ENCODE measurements around the gene CGB8. TPM values are rescaled to one million over a fixed set of nuclear protein-coding genes. Genes with fewer than 3 reads are reported as not detected.
"Not testable (repeated sequence)": the region's sequence is repeated elsewhere in the genome, so short reads cannot be mapped to it uniquely, and the experiment has no call there.

Gene CGB8
- total and polyA plus RNA-seq, 2 of the 8 experiments (the other 6 are each of a cell fraction or from before 2014, with no cell fraction given) = 0.09 TPM; not detected in 1

DNA sequence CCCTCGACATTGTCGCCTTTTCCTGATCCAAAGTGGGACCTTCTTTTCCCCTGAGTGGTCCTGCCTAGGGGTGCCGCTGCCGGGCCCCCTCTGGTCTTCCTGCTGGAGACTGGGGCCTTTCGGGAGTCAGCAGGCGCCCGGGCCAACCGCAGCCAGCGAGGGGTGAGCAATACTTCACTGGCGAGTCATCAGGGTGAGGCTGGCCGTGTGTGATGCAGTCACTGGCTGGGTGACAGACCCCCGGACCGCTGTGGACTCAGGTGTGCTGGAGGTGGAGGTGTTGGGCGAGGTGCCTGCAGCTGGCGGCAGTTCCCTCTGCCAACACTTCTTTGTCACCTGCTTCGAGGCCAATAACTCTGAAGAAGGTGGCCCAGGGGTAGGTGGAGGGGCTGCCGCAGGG lies 6.7 kb downstream of the CGB8 start (continued):
- TF ChIP-seq NANOG (IDR thresholded peaks at IDR 0.05; ENCODE audit: insufficient read depth, low read depth, low read length, poor library complexity, severe bottlenecking) (no peak), YY1 (IDR thresholded peaks at IDR 0.05; ENCODE audit: low read depth, low read length) (no peak)

DNA sequence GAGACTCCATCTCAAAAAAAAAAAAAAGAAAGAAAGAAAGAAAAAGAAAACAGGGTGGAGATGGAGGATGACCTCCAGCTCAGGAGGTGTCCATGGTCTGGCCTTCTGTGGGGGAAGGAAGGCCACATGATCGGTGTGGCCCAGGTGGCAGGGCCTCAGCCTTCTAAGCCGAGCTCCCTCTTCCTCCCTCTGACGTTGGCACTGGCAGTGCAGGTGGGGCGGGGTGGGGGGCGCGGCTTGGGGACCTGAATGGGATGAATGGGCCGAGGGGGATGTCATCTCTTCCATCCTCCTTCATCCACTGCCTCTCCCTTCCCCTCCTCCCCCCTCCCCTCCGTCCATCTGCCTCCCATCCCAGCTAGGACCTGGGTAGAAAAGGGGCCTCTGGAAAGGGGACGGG lies 9.2 kb downstream of the CGB8 start:
- H2AFZ ChIP-seq (ENCODE audit: low read length); H3K9me3 ChIP-seq (ENCODE audit: insufficient read depth in 2 of 2, low read depth in 1 of 2, low read length in 1 of 2); H3K23me2 ChIP-seq (ENCODE audit: low read depth, low read length); H2BK15ac ChIP-seq (ENCODE audit: low read length); H4K8ac ChIP-seq (ENCODE audit: extremely low read depth, insufficient read depth, low read length); H4K91ac ChIP-seq (replicated peaks; ENCODE audit: insufficient read length, low read length); H3K23ac ChIP-seq (ENCODE audit: insufficient read length); H2BK5ac ChIP-seq (ENCODE audit: low read depth, low read length); H2BK120ac ChIP-seq (replicated peaks; ENCODE audit: low read depth, low read length); H2AK5ac ChIP-seq (ENCODE audit: low read depth, low read length); H3K14ac ChIP-seq (ENCODE audit: insufficient read length); H3K56ac ChIP-seq (replicated peaks; ENCODE audit: insufficient read length, low read depth, low read length); H4K20me1 ChIP-seq (replicated peaks in 1 of 2; ENCODE audit: control insufficient read depth in 1 of 2, insufficient read depth in 2 of 2, low read length in 2 of 2); H3K4me1 ChIP-seq (replicated peaks in 1 of 4; ENCODE audit: control insufficient read depth in 3 of 4, insufficient read depth in 4 of 4, low read length in 3 of 4); H3K27ac ChIP-seq (ENCODE audit: low read depth, low read length); H3K79me2 ChIP-seq (ENCODE audit: control insufficient read depth in 1 of 2, insufficient read depth in 2 of 2, low read length in 2 of 2); POLR2A ChIA-PET (ENCODE audit: partially characterized antibody); H2BK20ac ChIP-seq (ENCODE audit: low read length); FAIRE-seq; H3K18ac ChIP-seq (ENCODE audit: extremely low read depth, low read length); H2BK12ac ChIP-seq (ENCODE audit: low read depth, low read length); H3K4me2 ChIP-seq (ENCODE audit: insufficient read depth in 1 of 2, low read depth in 2 of 2, low read length in 2 of 2); DNase-seq (ENCODE audit: low read depth in 1 of 2, low spot score in 2 of 2); H3K9ac ChIP-seq (replicated peaks in 1 of 4; ENCODE audit: extremely low read depth in 1 of 4, low read depth in 3 of 4, low read length in 3 of 4); H3K79me1 ChIP-seq (ENCODE audit: low read depth, low read length); H3K4me3 ChIP-seq (ENCODE audit: extremely low read depth in 1 of 4, insufficient read depth in 2 of 4, low read depth in 3 of 4, low read length in 4 of 4); H4K5ac ChIP-seq (ENCODE audit: insufficient read length, low read depth, low read length); H3K4ac ChIP-seq (replicated peaks; ENCODE audit: insufficient read length, low read depth, low read length); H3K27me3 ChIP-seq (replicated peaks in 1 of 4; ENCODE audit: control insufficient read depth in 3 of 4, extremely low read depth in 1 of 4, insufficient read depth in 3 of 4, low read length in 3 of 4); H3K36me3 ChIP-seq (ENCODE audit: control insufficient read depth in 2 of 4, insufficient read depth in 4 of 4, low read length in 3 of 4): not testable (repeated sequence)
- 71% methylated on average over 6 of the region's 9 CpGs; no CpG with 5 or more reads in 1 of the 2 experiments for WGBS, 2 experiments (ENCODE audit: extremely low coverage in 1 of 2, insufficient coverage in 1 of 2, insufficient read length in 1 of 2, insufficient replicate concordance in 2 of 2, low coverage in 1 of 2, low lambda C conversion rate in 2 of 2, missing lambda C conversion rate in 1 of 2)
- CTCF ChIA-PET (ENCODE audit: partially characterized antibody) = interaction anchor here (1.0 kb wide), 1 partner anchor 74 kb away, joined by 4 read pairs; no protein-coding TSS in a partner anchor

Measured in H1 (cell line).